ENCODE data around the gene AP5Z1.

DNA sequence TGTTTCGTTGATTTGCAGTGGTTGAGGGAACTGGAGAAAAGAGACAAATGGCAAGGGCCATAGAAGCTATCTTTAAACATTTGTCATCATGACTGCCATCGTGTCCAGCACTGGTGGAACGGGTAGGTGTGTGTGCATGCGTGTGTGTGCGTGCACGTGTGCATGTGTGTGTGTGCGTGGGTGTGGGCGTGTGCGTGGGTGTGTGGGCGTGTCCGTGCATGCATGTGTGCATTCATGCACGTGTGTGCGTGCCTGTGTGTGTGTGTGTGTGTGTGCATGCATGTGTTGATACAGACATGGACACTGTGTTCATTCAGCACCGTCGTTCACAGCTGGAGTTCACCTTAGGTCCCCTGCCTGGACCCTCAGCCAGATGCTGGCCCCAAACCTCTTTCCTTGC lies 38.1 kb upstream of the AP5Z1 start:
- TF ChIP-seq, protein P1, sequence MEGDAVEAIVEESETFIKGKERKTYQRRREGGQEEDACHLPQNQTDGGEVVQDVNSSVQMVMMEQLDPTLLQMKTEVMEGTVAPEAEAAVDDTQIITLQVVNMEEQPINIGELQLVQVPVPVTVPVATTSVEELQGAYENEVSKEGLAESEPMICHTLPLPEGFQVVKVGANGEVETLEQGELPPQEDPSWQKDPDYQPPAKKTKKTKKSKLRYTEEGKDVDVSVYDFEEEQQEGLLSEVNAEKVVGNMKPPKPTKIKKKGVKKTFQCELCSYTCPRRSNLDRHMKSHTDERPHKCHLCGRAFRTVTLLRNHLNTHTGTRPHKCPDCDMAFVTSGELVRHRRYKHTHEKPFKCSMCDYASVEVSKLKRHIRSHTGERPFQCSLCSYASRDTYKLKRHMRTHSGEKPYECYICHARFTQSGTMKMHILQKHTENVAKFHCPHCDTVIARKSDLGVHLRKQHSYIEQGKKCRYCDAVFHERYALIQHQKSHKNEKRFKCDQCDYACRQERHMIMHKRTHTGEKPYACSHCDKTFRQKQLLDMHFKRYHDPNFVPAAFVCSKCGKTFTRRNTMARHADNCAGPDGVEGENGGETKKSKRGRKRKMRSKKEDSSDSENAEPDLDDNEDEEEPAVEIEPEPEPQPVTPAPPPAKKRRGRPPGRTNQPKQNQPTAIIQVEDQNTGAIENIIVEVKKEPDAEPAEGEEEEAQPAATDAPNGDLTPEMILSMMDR (conservative IDR thresholded peaks at IDR 0.05; ENCODE audit: low read depth, low read length), result no peak
- TF ChIP-seq POLR2A (IDR thresholded peaks at IDR 0.05; ENCODE audit: low read depth, low read length) (no peak), BHLHE40 (IDR thresholded peaks at IDR 0.05; ENCODE audit: low read depth, low read length) (no peak), MXI1 (IDR thresholded peaks at IDR 0.05; ENCODE audit: borderline replicate concordance, low read depth, low read length) (no peak), RAD21 (IDR thresholded peaks at IDR 0.05; ENCODE audit: low read length) (no peak), CEBPB (IDR thresholded peaks at IDR 0.05; ENCODE audit: low read depth, low read length) (no peak), SMC3 (IDR thresholded peaks at IDR 0.05; ENCODE audit: low read depth, low read length) (no peak), MAZ (IDR thresholded peaks at IDR 0.05; ENCODE audit: borderline replicate concordance, low read depth, low read length) (no peak), CHD1 (IDR thresholded peaks at IDR 0.05; ENCODE audit: low read depth, low read length) (no peak)
- TF ChIP-seq, protein P2, sequence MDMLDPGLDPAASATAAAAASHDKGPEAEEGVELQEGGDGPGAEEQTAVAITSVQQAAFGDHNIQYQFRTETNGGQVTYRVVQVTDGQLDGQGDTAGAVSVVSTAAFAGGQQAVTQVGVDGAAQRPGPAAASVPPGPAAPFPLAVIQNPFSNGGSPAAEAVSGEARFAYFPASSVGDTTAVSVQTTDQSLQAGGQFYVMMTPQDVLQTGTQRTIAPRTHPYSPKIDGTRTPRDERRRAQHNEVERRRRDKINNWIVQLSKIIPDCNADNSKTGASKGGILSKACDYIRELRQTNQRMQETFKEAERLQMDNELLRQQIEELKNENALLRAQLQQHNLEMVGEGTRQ (IDR thresholded peaks at IDR 0.05; ENCODE audit: low read depth, low read length), result no peak
- TF ChIP-seq, protein P3, sequence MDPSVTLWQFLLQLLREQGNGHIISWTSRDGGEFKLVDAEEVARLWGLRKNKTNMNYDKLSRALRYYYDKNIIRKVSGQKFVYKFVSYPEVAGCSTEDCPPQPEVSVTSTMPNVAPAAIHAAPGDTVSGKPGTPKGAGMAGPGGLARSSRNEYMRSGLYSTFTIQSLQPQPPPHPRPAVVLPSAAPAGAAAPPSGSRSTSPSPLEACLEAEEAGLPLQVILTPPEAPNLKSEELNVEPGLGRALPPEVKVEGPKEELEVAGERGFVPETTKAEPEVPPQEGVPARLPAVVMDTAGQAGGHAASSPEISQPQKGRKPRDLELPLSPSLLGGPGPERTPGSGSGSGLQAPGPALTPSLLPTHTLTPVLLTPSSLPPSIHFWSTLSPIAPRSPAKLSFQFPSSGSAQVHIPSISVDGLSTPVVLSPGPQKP (IDR thresholded peaks at IDR 0.05; ENCODE audit: borderline replicate concordance, low read depth, low read length), result no peak
